ENCODE results near the gene VPS11. TPM values are rescaled to one million over a fixed set of nuclear protein-coding genes. Genes with fewer than 3 reads are reported as not detected.

The VPS11 gene
- 10 to 100 TPM; 76.4 to 84.3 TPM for total RNA-seq
- 45.1 TPM for polyA plus RNA-seq (2013, experiment 1 of 2)
- polyA plus RNA-seq (2013, experiment 2 of 2): 44.7 TPM
- total RNA-seq: 28.5 to 141 (median 83.1) reads per million in 172 experiments

DNA sequence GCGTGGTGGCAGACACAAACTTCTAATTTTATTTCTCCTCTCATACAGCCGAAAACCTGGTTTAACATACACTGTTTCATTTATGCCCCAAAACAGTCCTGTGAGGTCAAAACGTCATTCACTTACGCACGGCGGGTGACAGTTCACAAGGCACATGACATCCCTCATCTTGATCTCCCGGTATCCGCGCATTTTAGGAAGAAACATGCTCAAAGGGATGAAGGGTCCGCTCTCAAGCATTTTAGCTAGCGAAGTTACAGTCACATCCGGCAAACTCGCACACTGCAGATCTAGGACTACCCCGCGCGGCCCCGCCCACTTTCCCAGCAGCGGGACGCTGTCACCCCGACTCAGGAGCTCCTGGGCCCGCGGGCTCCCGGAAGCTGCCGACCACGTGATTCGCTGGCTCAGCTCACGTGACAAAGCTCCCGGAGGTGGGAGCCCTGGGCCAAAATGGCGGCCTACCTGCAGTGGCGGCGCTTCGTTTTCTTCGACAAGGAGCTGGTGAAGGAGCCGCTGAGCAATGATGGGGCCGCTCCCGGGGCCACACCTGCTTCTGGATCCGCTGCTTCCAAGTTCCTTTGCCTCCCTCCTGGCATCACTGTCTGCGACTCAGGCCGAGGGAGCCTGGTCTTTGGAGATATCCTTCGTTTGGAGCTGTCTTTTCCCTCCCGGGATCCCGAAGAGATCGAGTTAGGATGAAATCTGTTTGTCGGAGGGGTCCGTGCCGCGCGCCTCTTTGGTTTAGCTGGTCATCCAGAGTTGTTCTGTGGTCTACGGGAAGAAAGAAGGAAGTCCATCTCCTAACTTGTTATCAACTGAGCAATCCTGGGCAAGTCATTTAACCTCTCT lies at the start of gene VPS11:
Gene VPS11, plus strand, starts transcription at position 448 of the 852 bp plus-strand sequence. Its CDS starts 6 bp downstream, at position 454.
- peak; percentile 91 for ATAC-seq (ENCODE audit: poor library complexity)
- peak within 1 kb of the TSS; percentile 90 for H3K27ac Mint-ChIP-seq

GRCh38 chr11:119018074-119018938 lies 49.3 kb upstream of the VPS11 start, which contains the start of the genes RPS25 and TRAPPC4:
TSS of gene RPS25 (minus strand) at chr11:119018343. CDS start at chr11:119018284, 59 bp downstream.
TSS of gene TRAPPC4 (plus strand) at chr11:119018766. CDS start at chr11:119018796, 30 bp downstream.
- Mint-ChIP-seq H3K36me3 (ENCODE audit: low read depth) (peaks cover 94% of the 10 kb centered on the region), H3K9me3 (no peaks in the 10 kb centered on the region), H3K27me3 (no peaks in the 10 kb centered on the region), H3K4me3 (peak within 1 kb of the TSS; percentile 100), H3K27ac (peak within 1 kb of the TSS; percentile 99), H3K4me1 (ENCODE audit: low read depth) (peaks cover 62% of the 10 kb centered on the region)
- peak; percentile 83 for ATAC-seq (ENCODE audit: poor library complexity)
- peaks cover 0 to 3% of the 10 kb centered on the region in 2 experiments for H3K9me3 ChIP-seq (ENCODE audit: control insufficient read depth in 1 of 2, insufficient read depth in 1 of 2, low read length in 2 of 2)
- no peaks in the 10 kb centered on the region for H3K27me3 ChIP-seq (ENCODE audit: control insufficient read depth in 1 of 2, insufficient read depth in 2 of 2, low read length in 2 of 2)
- POLR2A ChIA-PET: interaction anchor here (0.5 to 4.9 kb wide), 36 partner anchors 10 to 446 kb away, joined by 3 to 94 read pairs (median 4); partner anchors contain the start of genes ARCN1, C2CD2L, CBL and CENATAC
- peak; percentile 92 to 99 (median 94) for DNase-seq
- intact Hi-C loops (cut with DNase I, micrococcal nuclease): loop anchor here (1.0 to 5.0 kb wide), 6 partner anchors 12 to 179 kb away; partner anchors contain the start of genes CENATAC (in 2 of the 2), DPAGT1 (in 2 of the 2), SLC37A4 (in 2 of the 2) and VPS11 (in 2 of the 2)
- TF ChIP-seq CTCF (IDR thresholded peaks at IDR 0.05): no peak
- H3K36me3 ChIP-seq (ENCODE audit: insufficient read depth, low read length): peaks cover 62% of the 10 kb centered on the region
- peak within 1 kb of the TSS; percentile 93 for H3K27ac ChIP-seq (ENCODE audit: low read depth in 1 of 2, low read length in 2 of 2)
- peaks cover 58% of the 10 kb centered on the region for H3K4me1 ChIP-seq (ENCODE audit: insufficient read depth, low read length)
- peak within 1 kb of the TSS; percentile 63 for H3K4me3 ChIP-seq (ENCODE audit: low read length)
- CTCF ChIA-PET: interaction anchor here (0.9 to 2.4 kb wide), 5 partner anchors 10 to 47 kb away, joined by 3 to 13 read pairs (median 4); partner anchors contain the start of gene SLC37A4

More for the DNA sequence above, at the start of gene VPS11:
- H3K27me3 Mint-ChIP-seq: no peaks in the 10 kb centered on the region
- DNase-seq: peak; percentile 93 to 99 (median 98)
- H3K4me3 Mint-ChIP-seq: peak within 1 kb of the TSS; percentile 91
- intact Hi-C loops (cut with DNase I, micrococcal nuclease): loop anchor here (1.0 to 5.0 kb wide), 9 partner anchors 10 to 55 kb away; partner anchors contain the start of genes DPAGT1 (in 2 of the 2), HINFP (in 2 of the 2), RPS25 (in 2 of the 2) and TRAPPC4 (in 2 of the 2)
- H3K27ac ChIP-seq (ENCODE audit: low read depth in 1 of 2, low read length in 2 of 2): peak within 1 kb of the TSS; percentile 84 to 95
- peaks cover 29% of the 10 kb centered on the region for H3K36me3 ChIP-seq (ENCODE audit: insufficient read depth, low read length)
- peaks cover 45% of the 10 kb centered on the region for H3K4me1 Mint-ChIP-seq (ENCODE audit: low read depth)
- no peaks in the 10 kb centered on the region for H3K27me3 ChIP-seq (ENCODE audit: control insufficient read depth in 1 of 2, insufficient read depth in 2 of 2, low read length in 2 of 2)
- H3K36me3 Mint-ChIP-seq (ENCODE audit: low read depth): peaks cover 47% of the 10 kb centered on the region
- no peaks in the 10 kb centered on the region for H3K9me3 ChIP-seq (ENCODE audit: control insufficient read depth in 1 of 2, insufficient read depth in 1 of 2, low read length in 2 of 2)
- no peak for TF ChIP-seq CTCF (IDR thresholded peaks at IDR 0.05)
- peaks cover 43% of the 10 kb centered on the region for H3K4me1 ChIP-seq (ENCODE audit: insufficient read depth, low read length)
- H3K4me3 ChIP-seq (ENCODE audit: low read length): peak within 1 kb of the TSS; percentile 99
- H3K9me3 Mint-ChIP-seq: no peaks in the 10 kb centered on the region
- ChIA-PET CTCF (interaction anchor here (1.0 to 3.9 kb wide), 6 partner anchors 10 to 289 kb away, joined by 3 to 22 read pairs (median 4); partner anchors contain the start of genes HMBS, HYOU1, NLRX1 and SLC37A4), POLR2A (interaction anchor here (0.6 to 2.2 kb wide), 40 partner anchors 9 to 669 kb away, joined by 3 to 55 read pairs (median 4); partner anchors contain the start of genes C2CD2L, CBL, CENATAC and DDX6)

Data from CD4-positive, alpha-beta T cell (primary cell).